ENCODE data around the gene COL19A1.

GRCh38 chr6:70246118-70246517 lies 379.8 kb downstream of the COL19A1 start:
- TF ChIP-seq JUND (IDR thresholded peaks at IDR 0.05; ENCODE audit: borderline replicate concordance, low read depth, low read length): no peak
- no peak for TF ChIP-seq JUND (tag; IDR thresholded peaks at IDR 0.05; ENCODE audit: borderline replicate concordance, low read depth, low read length)
- no peak for TF ChIP-seq ZNF316 (IDR thresholded peaks at IDR 0.05)
- TF ChIP-seq, protein P1, sequence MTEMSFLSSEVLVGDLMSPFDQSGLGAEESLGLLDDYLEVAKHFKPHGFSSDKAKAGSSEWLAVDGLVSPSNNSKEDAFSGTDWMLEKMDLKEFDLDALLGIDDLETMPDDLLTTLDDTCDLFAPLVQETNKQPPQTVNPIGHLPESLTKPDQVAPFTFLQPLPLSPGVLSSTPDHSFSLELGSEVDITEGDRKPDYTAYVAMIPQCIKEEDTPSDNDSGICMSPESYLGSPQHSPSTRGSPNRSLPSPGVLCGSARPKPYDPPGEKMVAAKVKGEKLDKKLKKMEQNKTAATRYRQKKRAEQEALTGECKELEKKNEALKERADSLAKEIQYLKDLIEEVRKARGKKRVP (CRISPR knock-in tag; IDR thresholded peaks at IDR 0.05): no peak
- no peak for TF ChIP-seq ZBTB8A (IDR thresholded peaks at IDR 0.05; ENCODE audit: partially characterized antibody)
- TF ChIP-seq YY1 (IDR thresholded peaks at IDR 0.05; ENCODE audit: borderline replicate concordance in 1 of 3, control insufficient read depth in 1 of 3, extremely low read depth in 1 of 3, insufficient read depth in 3 of 3, insufficient read length in 1 of 3, insufficient replicate concordance in 2 of 3, low read depth in 1 of 3, low read length in 2 of 3): no peak
- no peak for TF ChIP-seq POLR2A (conservative IDR thresholded peaks at IDR 0.05)
- TF ChIP-seq PCBP1 (IDR thresholded peaks at IDR 0.05; ENCODE audit: low read depth, low read length, poor library complexity, severe bottlenecking): no peak
- no peak for TF ChIP-seq ZC3H11A (IDR thresholded peaks at IDR 0.05; ENCODE audit: low read depth, low read length)
- TF ChIP-seq MYC (IDR thresholded peaks at IDR 0.05; ENCODE audit: low read depth, low read length): no peak
- TF ChIP-seq MYC (CRISPR knock-in tag; IDR thresholded peaks at IDR 0.05; ENCODE audit: borderline replicate concordance, low read depth): no peak
- TF ChIP-seq, protein P2, sequence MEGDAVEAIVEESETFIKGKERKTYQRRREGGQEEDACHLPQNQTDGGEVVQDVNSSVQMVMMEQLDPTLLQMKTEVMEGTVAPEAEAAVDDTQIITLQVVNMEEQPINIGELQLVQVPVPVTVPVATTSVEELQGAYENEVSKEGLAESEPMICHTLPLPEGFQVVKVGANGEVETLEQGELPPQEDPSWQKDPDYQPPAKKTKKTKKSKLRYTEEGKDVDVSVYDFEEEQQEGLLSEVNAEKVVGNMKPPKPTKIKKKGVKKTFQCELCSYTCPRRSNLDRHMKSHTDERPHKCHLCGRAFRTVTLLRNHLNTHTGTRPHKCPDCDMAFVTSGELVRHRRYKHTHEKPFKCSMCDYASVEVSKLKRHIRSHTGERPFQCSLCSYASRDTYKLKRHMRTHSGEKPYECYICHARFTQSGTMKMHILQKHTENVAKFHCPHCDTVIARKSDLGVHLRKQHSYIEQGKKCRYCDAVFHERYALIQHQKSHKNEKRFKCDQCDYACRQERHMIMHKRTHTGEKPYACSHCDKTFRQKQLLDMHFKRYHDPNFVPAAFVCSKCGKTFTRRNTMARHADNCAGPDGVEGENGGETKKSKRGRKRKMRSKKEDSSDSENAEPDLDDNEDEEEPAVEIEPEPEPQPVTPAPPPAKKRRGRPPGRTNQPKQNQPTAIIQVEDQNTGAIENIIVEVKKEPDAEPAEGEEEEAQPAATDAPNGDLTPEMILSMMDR (IDR thresholded peaks at IDR 0.05 in 2 of 3, conservative IDR thresholded peaks at IDR 0.05 in 1 of 3; ENCODE audit: insufficient read depth in 2 of 3, low read depth in 1 of 3, low read length in 3 of 3): no peak
- TF ChIP-seq JUNB (CRISPR knock-in tag; conservative IDR thresholded peaks at IDR 0.05): no peak
